Lower leg skin (tissue), 3 donors: Measurements from ENCODE around the gene RNF8.

Source experiments
- CTCF ChIP-seq, 3 donors: fragments of 450-650 bp; IDR thresholded peaks; one replicate each; pipeline ENCODE4 v1.5.1; 2016; ENCODE audit warnings: antibody characterized with exemption in 3 of 3, mild to moderate bottlenecking in 3 of 3, moderate library complexity in 2 of 3
- POLR2A ChIP-seq, 2 donors: fragments of 450-650 bp; IDR thresholded peaks; one replicate each; pipeline ENCODE4 v1.6.1; 2016 to 2017; ENCODE audit warnings: antibody characterized with exemption in 2 of 2, mild to moderate bottlenecking in 1 of 2, moderate library complexity in 1 of 2

GRCh38 chr6:37310966-37311365 is 42.8 kb upstream of the RNF8 start:
- TF ChIP-seq CTCF (IDR thresholded peaks at IDR 0.05) (no peak), POLR2A (IDR thresholded peaks at IDR 0.05) (no peak)
